Hepatocyte (in vitro differentiated cells): ENCODE measurements around the gene LAMTOR4.

Source experiments
- EZH2 ChIP-seq: fragments of 200-600 bp; sonication (generic); IDR thresholded peaks from 2 replicates; pipeline ENCODE4 v1.6.1; 2016; ENCODE audit warnings: antibody characterized with exemption, mild to moderate bottlenecking, borderline replicate concordance
- EZH2phosphoT487 ChIP-seq: fragments of 200-600 bp; sonication (generic); IDR thresholded peaks from one replicate; pipeline ENCODE4 v1.6.1; 2018; ENCODE audit warnings: antibody characterized with exemption, mild to moderate bottlenecking, low read depth, moderate library complexity; ENCODE audit not compliant: unreplicated experiment, severe bottlenecking
- TF ChIP-seq, protein P1 (sequence below): fragments of 200-600 bp; sonication (generic); IDR thresholded peaks from 2 replicates; pipeline ENCODE4 v1.5.1; 2016; ENCODE audit warnings: antibody characterized with exemption, mild to moderate bottlenecking; ENCODE audit not compliant: poor library complexity

DNA sequence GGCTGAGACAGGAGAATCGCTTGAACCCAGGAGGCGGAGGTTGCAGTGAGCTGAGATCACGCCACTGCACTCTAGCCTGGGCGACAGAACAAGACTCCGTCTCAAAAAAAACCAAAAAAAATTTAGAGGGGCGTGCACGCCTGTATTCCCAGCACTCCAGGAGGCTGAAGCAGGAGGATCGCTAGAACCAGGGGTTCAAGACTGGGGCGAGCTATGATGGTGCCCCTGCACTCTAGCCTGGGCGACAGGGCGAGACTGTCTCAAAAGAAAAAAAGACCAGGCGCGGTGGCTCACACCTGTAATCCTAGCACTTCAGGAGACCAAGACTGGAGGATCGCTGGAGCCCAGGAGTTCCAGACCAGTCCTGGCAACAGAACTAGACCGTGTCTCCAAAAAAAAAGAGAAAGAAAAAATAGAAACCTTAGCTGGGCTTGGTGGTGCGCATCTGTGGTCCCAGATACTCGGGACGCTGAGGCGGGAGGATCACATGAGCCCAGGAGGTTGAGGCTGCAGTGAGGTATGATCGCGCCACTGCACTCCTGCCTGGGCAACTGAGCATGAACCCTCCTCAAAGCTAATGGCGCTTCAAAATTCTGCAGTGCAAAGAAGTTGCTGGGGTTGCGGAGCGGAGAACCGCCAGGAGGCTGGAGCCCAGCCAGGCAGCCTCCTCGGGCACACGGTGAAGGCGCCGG, 22.3 kb upstream of the LAMTOR4 start:
- TF ChIP-seq, protein P1, sequence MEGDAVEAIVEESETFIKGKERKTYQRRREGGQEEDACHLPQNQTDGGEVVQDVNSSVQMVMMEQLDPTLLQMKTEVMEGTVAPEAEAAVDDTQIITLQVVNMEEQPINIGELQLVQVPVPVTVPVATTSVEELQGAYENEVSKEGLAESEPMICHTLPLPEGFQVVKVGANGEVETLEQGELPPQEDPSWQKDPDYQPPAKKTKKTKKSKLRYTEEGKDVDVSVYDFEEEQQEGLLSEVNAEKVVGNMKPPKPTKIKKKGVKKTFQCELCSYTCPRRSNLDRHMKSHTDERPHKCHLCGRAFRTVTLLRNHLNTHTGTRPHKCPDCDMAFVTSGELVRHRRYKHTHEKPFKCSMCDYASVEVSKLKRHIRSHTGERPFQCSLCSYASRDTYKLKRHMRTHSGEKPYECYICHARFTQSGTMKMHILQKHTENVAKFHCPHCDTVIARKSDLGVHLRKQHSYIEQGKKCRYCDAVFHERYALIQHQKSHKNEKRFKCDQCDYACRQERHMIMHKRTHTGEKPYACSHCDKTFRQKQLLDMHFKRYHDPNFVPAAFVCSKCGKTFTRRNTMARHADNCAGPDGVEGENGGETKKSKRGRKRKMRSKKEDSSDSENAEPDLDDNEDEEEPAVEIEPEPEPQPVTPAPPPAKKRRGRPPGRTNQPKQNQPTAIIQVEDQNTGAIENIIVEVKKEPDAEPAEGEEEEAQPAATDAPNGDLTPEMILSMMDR, result no peak
- TF ChIP-seq EZH2 (no peak), EZH2phosphoT487 (no peak)
